Measurements from ENCODE around the gene MCEMP1.

MCEMP1 gene

GRCh38 chr19:7676854-7677253, at the start of gene MCEMP1:
Gene MCEMP1 (plus strand): TSS chr19:7677090. CDS start chr19:7677121, 31 bp downstream.
- DNase-seq (ENCODE audit: low spot score) = no peak
- FAIRE-seq = no peak

GRCh38 chr19:7627166-7627565, 49.7 kb upstream of the MCEMP1 start:
- FAIRE-seq = no peak
- DNase-seq (ENCODE audit: low spot score) = no peak

DNA sequence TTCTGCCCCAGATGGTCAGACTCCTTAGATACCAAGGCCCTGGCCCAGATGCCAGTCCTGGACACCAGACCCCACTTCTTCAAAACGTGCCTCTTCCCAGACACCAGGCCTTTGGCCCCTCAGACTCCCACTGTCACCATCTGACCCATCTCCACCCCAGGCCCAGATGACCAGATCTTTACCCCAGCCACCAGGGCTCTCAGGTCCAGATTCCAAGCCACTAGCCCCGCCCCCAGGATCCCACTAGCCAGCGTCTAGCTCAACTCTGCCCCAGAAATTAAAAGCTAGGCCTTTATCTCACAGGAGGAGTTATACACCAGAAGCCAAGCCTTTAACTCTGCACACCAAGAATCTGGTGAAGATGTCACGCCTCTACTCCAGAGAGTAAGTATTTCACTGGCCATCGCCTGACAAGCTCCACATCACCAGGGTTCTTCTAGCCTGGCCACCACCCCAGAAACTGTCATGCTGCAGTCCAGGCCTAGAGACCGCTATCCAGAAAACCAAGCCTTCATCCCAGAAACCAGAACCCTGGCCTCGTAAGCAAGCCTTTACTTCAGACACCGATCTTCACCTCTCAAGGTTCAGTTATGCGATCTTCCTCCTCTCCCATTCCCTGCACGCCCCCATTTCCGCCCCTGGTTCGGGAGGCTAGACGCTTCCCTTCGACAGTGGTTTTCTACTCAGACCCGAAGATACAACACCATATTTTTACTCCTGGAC, 48.1 kb upstream of the MCEMP1 start:
- DNase-seq (ENCODE audit: low spot score) (no peak), FAIRE-seq (no peak)

DNA sequence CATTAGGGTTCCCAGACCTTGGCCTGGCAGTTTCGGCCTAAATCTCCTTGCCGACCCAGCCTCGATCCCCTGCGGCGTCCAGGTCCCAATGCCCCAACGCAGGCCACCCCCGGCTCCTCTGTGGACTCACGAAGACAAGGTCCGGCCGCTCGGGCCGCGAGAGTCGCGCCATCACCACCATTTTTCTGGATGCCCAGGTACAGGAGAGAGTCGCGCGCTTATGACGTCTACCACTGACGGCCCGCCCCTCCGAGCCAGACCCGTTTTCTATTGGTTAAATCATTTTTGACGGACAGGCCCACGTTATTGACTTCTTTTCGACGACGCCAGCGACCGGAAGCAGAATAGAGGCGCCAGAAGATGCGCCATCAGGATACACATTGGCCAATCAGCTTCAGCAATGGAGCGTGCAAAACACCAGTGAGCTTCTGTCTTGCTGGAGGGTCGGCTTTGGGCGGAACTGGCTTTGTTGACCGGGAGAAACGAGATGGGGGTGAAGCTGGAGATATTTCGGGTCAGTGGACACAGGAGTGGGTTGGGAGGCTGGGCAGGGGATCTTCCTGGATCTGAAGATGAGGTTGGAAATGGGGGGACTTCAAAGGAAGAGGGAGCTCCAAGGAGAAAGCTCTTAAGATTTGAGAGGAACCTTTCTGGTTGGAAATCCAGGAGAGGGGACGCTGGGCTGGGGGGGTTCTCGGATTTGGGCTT, 47.4 kb upstream of the MCEMP1 start, which contains the start of the genes PET100 and XAB2:
Gene PET100, plus strand, starts transcription at position 447 of the 708 bp plus-strand sequence. Its CDS starts 41 bp downstream, at position 488.
Gene XAB2, minus strand, starts transcription at position 199 of the 708 bp plus-strand sequence. Its CDS starts 18 bp downstream, at position 181.
- no peak for FAIRE-seq

GRCh38 chr19:7631577-7631976, 45.3 kb upstream of the MCEMP1 start:
- DNase-seq (ENCODE audit: low spot score) = no peak
- FAIRE-seq = no peak

More for the DNA sequence above, 47.4 kb upstream of the MCEMP1 start, which contains the start of the genes PET100 and XAB2:
- peak; percentile 95 for DNase-seq (ENCODE audit: low spot score)

GRCh38 chr19:7632340-7633203, 44.3 kb upstream of the MCEMP1 start:
- no peak for FAIRE-seq
- no peak for DNase-seq (ENCODE audit: low spot score)

- FAIRE-seq = no peak
- no peak for DNase-seq (ENCODE audit: low spot score)
Measured at GRCh38 chr19:7633698-7634097, 43.2 kb upstream of the MCEMP1 start, which contains the start of gene PCP2. Gene PCP2 (minus strand): TSS chr19:7633719. CDS start chr19:7633457, 262 bp downstream.

- FAIRE-seq (no peak), DNase-seq (ENCODE audit: low spot score) (no peak)
Measured at GRCh38 chr19:7635670-7636069, 41.2 kb upstream of the MCEMP1 start.

- FAIRE-seq (no peak), DNase-seq (ENCODE audit: low spot score) (no peak)
Measured at GRCh38 chr19:7636317-7636690, 40.6 kb upstream of the MCEMP1 start.

DNA sequence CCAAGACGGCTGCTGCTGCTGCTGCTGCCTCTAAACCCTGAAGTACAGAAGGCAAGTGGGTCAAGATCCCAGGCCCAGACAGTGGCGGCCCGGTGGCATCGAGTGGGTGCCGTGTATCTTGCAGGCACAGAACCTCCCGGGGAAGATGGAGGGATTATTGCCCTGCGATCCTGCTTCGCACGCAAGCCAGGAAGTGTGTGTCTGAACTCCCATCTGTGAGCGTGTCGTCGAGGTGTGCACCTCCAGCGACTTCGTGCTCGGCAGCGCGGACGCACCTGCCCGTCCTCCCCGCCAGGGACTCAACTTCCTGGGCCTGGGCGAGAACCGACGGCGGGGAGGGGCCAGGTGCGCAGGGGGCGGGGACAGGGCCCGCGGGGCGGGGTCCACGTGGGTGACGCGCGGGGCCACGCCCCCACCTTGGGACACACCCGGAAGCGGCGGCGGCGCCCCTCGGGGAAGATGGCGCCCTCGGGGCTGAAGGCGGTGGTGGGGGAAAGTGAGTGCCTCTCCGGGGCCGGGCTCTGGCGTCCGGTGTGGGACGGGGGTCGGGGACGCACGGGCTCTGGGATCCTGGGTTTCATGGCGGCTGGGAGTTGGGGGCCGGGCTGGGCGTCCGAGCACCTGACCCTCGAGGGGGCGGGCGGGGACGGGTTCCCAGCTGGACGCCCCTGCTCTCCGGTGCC, 40.1 kb upstream of the MCEMP1 start, which contains the start of gene STXBP2:
Gene STXBP2, plus strand, starts transcription at position 420 of the 683 bp plus-strand sequence. Its CDS starts 40 bp downstream, at position 460.
- no peak for FAIRE-seq
- DNase-seq (ENCODE audit: low spot score) = peak; percentile 92

- DNase-seq (ENCODE audit: low spot score) (no peak), FAIRE-seq (no peak)
Measured at GRCh38 chr19:7637374-7638256, 39.3 kb upstream of the MCEMP1 start.

DNA sequence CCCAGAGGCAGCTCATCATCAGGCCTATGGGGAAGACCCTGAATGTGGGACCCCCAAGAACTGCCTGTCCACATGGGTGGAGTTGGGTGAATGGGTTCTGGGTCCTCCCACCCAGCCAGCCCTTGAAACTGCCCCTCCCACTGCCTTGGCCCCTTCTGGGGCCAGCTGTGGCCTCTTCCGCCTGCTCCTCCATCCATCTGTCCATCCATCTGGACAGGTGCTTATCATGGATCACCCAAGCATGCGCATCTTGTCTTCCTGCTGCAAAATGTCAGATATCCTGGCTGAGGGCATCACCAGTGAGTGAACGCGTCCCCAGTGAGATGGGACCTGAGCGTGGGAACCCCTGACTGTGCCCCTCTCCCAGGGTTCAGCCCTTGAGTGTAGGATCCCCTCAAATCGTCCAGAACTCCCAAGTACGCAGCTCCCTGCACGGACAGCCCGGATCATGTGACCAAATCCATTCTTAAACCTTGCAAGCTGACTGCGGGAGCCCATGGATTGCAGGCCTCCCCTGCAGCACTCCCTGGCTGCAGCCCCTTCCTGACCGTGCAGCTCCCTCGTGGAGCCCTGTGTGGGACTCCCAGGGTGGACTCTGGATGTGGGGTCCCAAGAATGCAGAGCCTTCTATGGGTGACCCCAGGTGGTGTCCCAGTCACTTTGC, 38.0 kb upstream of the MCEMP1 start:
- no peak for FAIRE-seq
- DNase-seq (ENCODE audit: low spot score) = no peak

DNA sequence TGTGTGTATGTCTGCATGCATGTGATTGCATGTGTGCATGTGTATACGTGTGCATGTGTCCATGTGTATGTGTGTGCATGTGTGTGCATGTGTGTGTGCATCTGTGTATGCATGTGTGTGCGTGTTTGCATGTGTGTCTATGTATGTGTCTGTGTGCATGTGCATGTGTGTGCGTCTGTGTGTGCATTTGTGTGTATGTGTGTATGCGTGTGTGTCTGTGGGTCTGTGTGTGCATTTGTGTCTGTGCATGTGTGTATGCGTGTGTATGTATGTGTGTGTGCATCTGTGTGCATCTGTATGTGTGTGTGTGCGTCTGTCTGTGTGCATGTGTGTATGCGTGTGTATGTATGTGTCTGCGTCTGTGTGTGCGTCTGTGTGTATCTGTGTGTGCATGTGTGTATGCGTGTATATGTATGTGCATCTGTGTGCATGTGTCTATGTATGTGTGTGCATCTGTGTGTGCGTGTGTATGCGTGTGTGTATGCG, 37.0 kb upstream of the MCEMP1 start:
- DNase-seq (ENCODE audit: low spot score) (no peak), FAIRE-seq (peak; percentile 83)

GRCh38 chr19:7640803-7641202, 36.1 kb upstream of the MCEMP1 start:
- DNase-seq (ENCODE audit: low spot score) = no peak
- FAIRE-seq = no peak

- FAIRE-seq = no peak
Measured at GRCh38 chr19:7641290-7642276, 35.3 kb upstream of the MCEMP1 start.

GRCh38 chr19:7642295-7643030, 34.4 kb upstream of the MCEMP1 start:
- DNase-seq (ENCODE audit: low spot score) (no peak), FAIRE-seq (no peak)

More at GRCh38 chr19:7641290-7642276, 35.3 kb upstream of the MCEMP1 start:
- no peak for DNase-seq (ENCODE audit: low spot score)

GRCh38 chr19:7643031-7643415, 33.9 kb upstream of the MCEMP1 start:
- no peak for DNase-seq (ENCODE audit: low spot score)
- FAIRE-seq = no peak
